MCF 10A (cell line): ENCODE data around the gene WAC. TPM values are rescaled to one million over a fixed set of nuclear protein-coding genes. Genes with fewer than 3 reads are reported as not detected.

Experiments used
- BruUV-seq: library from RNA; stranded (reverse); fragments of 400-500 nt; replicated peaks from 2 replicates; lab custom pipeline; 2021; lab: Mats Ljungman, UMichigan
- CTCF ChIA-PET: fragments of 300-600 bp; sonication (Branson Sonifier 250); formaldehyde crosslinking; extraction: SDS; loops from one replicate; lab custom pipeline; 2021; ENCODE audit warnings: antibody characterized with exemption, inconsistent platforms; lab: Yijun Ruan, JAX
- POLR2A ChIA-PET: fragments of 300-600, 350-650 bp; sonication (Branson Sonifier 250); formaldehyde crosslinking; extraction: SDS; loops from one replicate; lab custom pipeline; 2020; ENCODE audit warnings: antibody characterized with exemption, inconsistent platforms; lab: Yijun Ruan, JAX
- DNase-seq: peaks from one replicate; pipeline ENCODE4 v3.0.0-alpha.2; 2018; ENCODE audit not compliant: unreplicated experiment
- H3K27ac Mint-ChIP-seq: one replicate; pipeline ENCODE4 v1.8.0; 2022; ENCODE audit warnings: mild to moderate bottlenecking, low read depth, mixed read lengths; ENCODE audit not compliant: unreplicated experiment
- H3K27me3 Mint-ChIP-seq: one replicate; pipeline ENCODE4 v1.8.0; 2022; ENCODE audit warnings: mixed read lengths; ENCODE audit not compliant: insufficient read depth, unreplicated experiment
- H3K36me3 Mint-ChIP-seq: one replicate; pipeline ENCODE4 v1.8.0; 2022; ENCODE audit warnings: mild to moderate bottlenecking, moderate library complexity, mixed read lengths; ENCODE audit not compliant: insufficient read depth, unreplicated experiment
- H3K4me1 Mint-ChIP-seq: one replicate; pipeline ENCODE4 v1.8.0; 2022; ENCODE audit warnings: mixed read lengths; ENCODE audit not compliant: insufficient read depth, unreplicated experiment
- H3K4me3 Mint-ChIP-seq: one replicate; pipeline ENCODE4 v1.8.0; 2022; ENCODE audit warnings: mild to moderate bottlenecking, moderate library complexity, mixed read lengths; ENCODE audit not compliant: unreplicated experiment
- H3K9me3 Mint-ChIP-seq: one replicate; pipeline ENCODE4 v1.8.0; 2022; ENCODE audit warnings: mixed read lengths; ENCODE audit not compliant: unreplicated experiment
- intact Hi-C: fragments of 100-400 bp; cut with micrococcal nuclease; formaldehyde crosslinking; loops from 2 replicates; pipeline ENCODE4 v1.14.1; 2022
- total RNA-seq: library from RNA; stranded (reverse); gene quantifications from 2 replicates; pipeline ENCODE4 v1.2.3, GENCODE V29; 2022
- TF ChIP-seq, protein P1 (sequence below): fragments of 200-600 bp; IDR thresholded peaks from one replicate; pipeline ENCODE4 v1.8.0; 2022; ENCODE audit warnings: antibody characterized with exemption, mild to moderate bottlenecking; ENCODE audit not compliant: unreplicated experiment

WAC gene
- total RNA-seq, 1 experiment from 2014 or later, result 155 TPM

DNA sequence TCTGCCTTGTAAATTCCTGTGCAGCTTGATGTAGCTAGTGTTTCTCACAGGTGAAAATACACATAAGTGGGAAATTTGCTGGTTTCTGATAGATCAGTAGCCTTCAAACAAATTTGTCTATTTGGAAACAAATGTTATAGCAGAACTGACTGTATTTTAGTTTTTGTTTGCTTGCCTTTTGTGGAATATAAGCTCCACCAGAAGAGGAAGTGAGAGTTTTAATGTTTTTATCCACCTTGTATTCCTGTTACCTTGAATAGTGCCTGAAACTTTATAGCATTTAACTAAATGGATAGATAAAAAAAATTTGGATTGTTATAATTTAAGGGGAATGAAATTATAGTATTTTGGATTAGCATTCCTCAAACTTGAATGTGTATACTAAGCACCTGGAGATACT, 9.8 kb downstream of the WAC start:
- peaks cover 78% of the 10 kb centered on the region for H3K36me3 Mint-ChIP-seq
- intact Hi-C loops, result no loop called here
- H3K27ac Mint-ChIP-seq, result no peak overlapping the region
- H3K9me3 Mint-ChIP-seq, result no peaks in the 10 kb centered on the region
- BruUV-seq, result no TSS peak
- no peak overlapping the region for H3K4me3 Mint-ChIP-seq
- ChIA-PET POLR2A (no interaction called here), CTCF (interaction anchor here (0.6 kb wide), 1 partner anchor 70 kb away, joined by 3 read pairs; no protein-coding TSS in a partner anchor)
- H3K27me3 Mint-ChIP-seq, result no peaks in the 10 kb centered on the region
- TF ChIP-seq, protein P1, sequence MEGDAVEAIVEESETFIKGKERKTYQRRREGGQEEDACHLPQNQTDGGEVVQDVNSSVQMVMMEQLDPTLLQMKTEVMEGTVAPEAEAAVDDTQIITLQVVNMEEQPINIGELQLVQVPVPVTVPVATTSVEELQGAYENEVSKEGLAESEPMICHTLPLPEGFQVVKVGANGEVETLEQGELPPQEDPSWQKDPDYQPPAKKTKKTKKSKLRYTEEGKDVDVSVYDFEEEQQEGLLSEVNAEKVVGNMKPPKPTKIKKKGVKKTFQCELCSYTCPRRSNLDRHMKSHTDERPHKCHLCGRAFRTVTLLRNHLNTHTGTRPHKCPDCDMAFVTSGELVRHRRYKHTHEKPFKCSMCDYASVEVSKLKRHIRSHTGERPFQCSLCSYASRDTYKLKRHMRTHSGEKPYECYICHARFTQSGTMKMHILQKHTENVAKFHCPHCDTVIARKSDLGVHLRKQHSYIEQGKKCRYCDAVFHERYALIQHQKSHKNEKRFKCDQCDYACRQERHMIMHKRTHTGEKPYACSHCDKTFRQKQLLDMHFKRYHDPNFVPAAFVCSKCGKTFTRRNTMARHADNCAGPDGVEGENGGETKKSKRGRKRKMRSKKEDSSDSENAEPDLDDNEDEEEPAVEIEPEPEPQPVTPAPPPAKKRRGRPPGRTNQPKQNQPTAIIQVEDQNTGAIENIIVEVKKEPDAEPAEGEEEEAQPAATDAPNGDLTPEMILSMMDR, result no peak
- peaks cover 18% of the 10 kb centered on the region for H3K4me1 Mint-ChIP-seq
- no peak for DNase-seq

DNA sequence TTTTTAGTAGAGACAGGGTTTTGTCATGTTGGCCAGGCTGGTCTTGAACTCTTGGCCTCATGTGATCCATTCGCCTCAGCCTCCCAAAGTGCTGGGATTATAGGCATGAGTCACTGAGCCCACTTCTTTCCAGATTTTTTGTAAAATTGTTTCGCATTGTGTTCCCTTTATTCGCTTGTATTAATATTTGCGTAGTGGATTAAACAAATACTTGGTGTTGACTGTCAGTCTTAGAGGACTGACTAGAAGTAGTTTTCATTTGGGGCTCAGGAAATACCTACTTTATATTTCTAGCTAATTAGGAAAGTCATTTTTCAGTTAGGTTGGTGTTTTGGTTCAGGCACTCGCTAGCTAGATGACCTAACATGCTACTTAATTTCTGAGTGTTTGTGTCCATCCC, 11.1 kb downstream of the WAC start:
- Mint-ChIP-seq H3K27me3 (no peaks in the 10 kb centered on the region), H3K9me3 (no peaks in the 10 kb centered on the region), H3K36me3 (peaks cover 74% of the 10 kb centered on the region), H3K4me3 (no peak overlapping the region), H3K27ac (no peak overlapping the region), H3K4me1 (peaks cover 21% of the 10 kb centered on the region)
- ChIA-PET CTCF (interaction anchor here (0.9 kb wide), 1 partner anchor 151 kb away, joined by 3 read pairs; no protein-coding TSS in a partner anchor), POLR2A (no interaction called here)
- intact Hi-C loops, result no loop called here
- BruUV-seq, result no TSS peak
- TF ChIP-seq, protein P1, result no peak
- no peak for DNase-seq

DNA sequence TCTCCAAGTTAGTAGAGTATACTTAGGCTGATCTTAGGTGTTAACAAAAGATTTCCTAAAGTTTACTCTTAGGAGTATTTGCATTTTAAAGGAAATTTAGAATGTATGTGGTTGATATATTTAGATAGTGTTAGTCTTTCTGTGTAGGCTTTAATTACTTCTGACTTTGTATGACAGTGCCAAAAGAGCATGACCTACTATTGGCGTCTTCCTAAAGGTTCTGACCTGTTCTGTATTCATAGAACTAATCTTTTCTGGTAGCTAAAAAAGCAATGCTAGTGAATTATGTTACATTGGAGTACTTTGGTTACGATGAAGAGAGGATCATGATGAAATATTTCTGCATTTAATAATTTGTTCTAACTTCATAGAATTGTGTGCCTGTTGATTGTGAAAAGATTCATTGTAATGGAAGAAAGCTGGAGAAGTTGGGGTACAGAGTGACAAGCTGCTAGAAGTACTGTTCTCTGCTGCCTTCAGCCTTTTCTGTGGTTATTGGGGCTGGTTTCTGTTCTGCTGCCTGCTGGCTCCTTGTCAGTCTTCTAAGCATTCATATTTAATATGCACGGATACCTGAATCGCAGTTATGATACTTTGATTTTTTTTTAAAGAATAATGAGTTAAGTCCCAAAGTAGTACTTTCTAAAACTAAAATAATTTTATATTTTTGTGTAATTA, 13.2 kb downstream of the WAC start:
- BruUV-seq, result no TSS peak
- ChIA-PET POLR2A (interaction anchor here (0.7 to 2.0 kb wide), 4 partner anchors 9 to 124 kb away, joined by 3 to 7 read pairs (median 5); no protein-coding TSS in a partner anchor), CTCF (interaction anchor here (0.6 to 1.2 kb wide), 2 partner anchors 18 to 109 kb away, joined by 3 read pairs; no protein-coding TSS in a partner anchor)

DNA sequence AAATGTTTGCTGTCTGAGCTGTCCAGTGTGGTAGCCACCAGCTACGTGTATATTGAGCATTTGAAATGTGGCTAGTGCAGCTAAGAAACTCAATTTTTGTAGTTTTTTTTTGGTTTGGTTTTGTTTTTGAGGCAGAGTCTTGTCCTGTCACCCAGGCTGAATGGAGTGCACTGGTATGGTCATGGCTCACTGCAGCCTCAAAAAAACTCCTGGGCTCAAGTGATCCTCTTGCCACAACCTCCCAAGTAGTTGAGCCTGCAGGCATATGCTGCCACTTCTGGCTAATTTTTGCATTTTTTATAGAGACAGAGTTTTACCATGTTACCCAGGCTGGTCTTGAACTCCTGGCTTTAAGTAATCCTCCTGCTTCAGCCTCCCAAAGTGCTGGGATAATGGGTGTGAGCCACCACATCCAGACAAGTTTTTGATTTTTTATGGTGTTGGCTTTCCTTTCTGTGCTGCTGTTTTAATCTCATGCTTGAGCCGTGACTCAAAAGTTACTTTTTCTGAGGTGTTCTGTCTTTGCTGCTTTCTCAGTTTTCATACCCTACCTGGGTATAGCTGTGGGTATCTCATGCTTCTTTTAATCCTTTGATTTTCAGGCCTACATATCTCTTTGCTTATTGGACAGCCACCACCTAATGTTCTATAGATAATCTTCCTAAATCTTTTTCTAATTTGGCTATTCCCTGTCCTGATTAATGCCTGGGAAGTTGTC, 16.0 kb downstream of the WAC start:
- Mint-ChIP-seq H3K27ac (peak overlapping the region; percentile 61), H3K4me1 (peaks cover 43% of the 10 kb centered on the region), H3K27me3 (no peaks in the 10 kb centered on the region), H3K9me3 (no peaks in the 10 kb centered on the region), H3K4me3 (no peak overlapping the region), H3K36me3 (peaks cover 82% of the 10 kb centered on the region)
- no TSS peak for BruUV-seq
- intact Hi-C loops, result no loop called here
- TF ChIP-seq, protein P1, result no peak
- no peak for DNase-seq
- CTCF ChIA-PET, result no interaction called here
- POLR2A ChIA-PET, result no interaction called here

More for the DNA sequence above, 13.2 kb downstream of the WAC start:
- no peak overlapping the region for H3K27ac Mint-ChIP-seq
- peaks cover 74% of the 10 kb centered on the region for H3K36me3 Mint-ChIP-seq
- no peak overlapping the region for H3K4me3 Mint-ChIP-seq
- DNase-seq, result no peak
- intact Hi-C loops, result no loop called here
- TF ChIP-seq, protein P1, result no peak
- peaks cover 36% of the 10 kb centered on the region for H3K4me1 Mint-ChIP-seq
- no peaks in the 10 kb centered on the region for H3K9me3 Mint-ChIP-seq
- no peaks in the 10 kb centered on the region for H3K27me3 Mint-ChIP-seq
